RWPE2 (cell line): ENCODE measurements around the gene LTBP2.

ENCODE experiments used
- ATAC-seq: fragments of 200-7000 bp; cut with Tn5 transposase; 3 replicates; pipeline ENCODE4 v1.9.1; 2021; ENCODE audit warnings: low read depth
- DNase-seq: peaks from one replicate; pipeline ENCODE4 v3.0.0-alpha.2; 2020; ENCODE audit warnings: low spot score
- H3K27ac ChIP-seq: fragments of 450-650 bp; 2 replicates; pipeline ENCODE4 v1.5.1; 2017; ENCODE audit warnings: mild to moderate bottlenecking; ENCODE audit not compliant: poor library complexity, severe bottlenecking
- H3K27me3 ChIP-seq: fragments of 250-450 bp; sonication (Bioruptor Pico); 2 replicates; pipeline ENCODE4 v1.5.1; 2021; ENCODE audit warnings: mild to moderate bottlenecking, moderate library complexity; ENCODE audit not compliant: insufficient read depth, poor library complexity, severe bottlenecking
- H3K36me3 ChIP-seq: fragments of 250-450 bp; sonication (Bioruptor Pico); 2 replicates; pipeline ENCODE4 v1.5.1; 2020; ENCODE audit warnings: low read depth, mild to moderate bottlenecking, moderate library complexity
- H3K4me1 ChIP-seq: fragments of 250-450 bp; sonication (Bioruptor Pico); 2 replicates; pipeline ENCODE4 v1.5.1; 2021; ENCODE audit warnings: mild to moderate bottlenecking, moderate library complexity; ENCODE audit not compliant: insufficient read depth, poor library complexity, severe bottlenecking
- H3K4me3 ChIP-seq: fragments of 250-450 bp; sonication (Bioruptor Pico); 2 replicates; pipeline ENCODE4 v1.5.1; 2021; ENCODE audit warnings: mild to moderate bottlenecking, moderate library complexity; ENCODE audit not compliant: severe bottlenecking
- H3K9me3 ChIP-seq: fragments of 250-450 bp; sonication (Bioruptor Pico); 2 replicates; pipeline ENCODE4 v1.5.1; 2021; ENCODE audit warnings: mild to moderate bottlenecking, moderate library complexity; ENCODE audit not compliant: severe bottlenecking
- TF ChIP-seq, protein P1 (sequence below): fragments of 450-650 bp; IDR thresholded peaks from one replicate; pipeline ENCODE4 v1.5.1; 2017; ENCODE audit warnings: mild to moderate bottlenecking, moderate library complexity; ENCODE audit not compliant: poor library complexity, severe bottlenecking

Gene LTBP2

DNA sequence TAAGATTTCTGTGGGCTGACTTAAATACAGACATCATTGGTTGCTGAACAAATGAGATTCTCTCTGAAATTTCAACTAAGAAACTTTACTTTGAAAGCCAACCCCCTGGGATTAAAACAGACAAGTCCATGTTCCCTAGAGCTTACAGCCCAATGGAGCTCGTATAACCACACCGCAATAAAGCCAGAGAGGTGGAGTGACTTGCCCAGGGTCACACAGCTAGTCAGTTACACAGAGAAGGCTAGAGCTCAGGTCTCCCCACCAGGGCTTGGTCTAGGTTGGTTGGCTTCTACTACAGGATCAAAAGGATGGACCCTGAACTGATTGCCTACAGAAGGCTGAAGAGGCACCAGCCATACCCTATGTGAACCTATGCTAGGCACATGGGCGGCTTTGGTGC lies 8.9 kb upstream of the LTBP2 start:
- Histone ChIP-seq H3K4me1 (peaks cover 67% of the 10 kb centered on the region), H3K36me3 (no peaks in the 10 kb centered on the region), H3K27me3 (no peaks in the 10 kb centered on the region), H3K9me3 (no peaks in the 10 kb centered on the region), H3K27ac (peak overlapping the region; percentile 99), H3K4me3 (no peak overlapping the region)
- no peak for ATAC-seq
- DNase-seq: no peak
- TF ChIP-seq, protein P1, sequence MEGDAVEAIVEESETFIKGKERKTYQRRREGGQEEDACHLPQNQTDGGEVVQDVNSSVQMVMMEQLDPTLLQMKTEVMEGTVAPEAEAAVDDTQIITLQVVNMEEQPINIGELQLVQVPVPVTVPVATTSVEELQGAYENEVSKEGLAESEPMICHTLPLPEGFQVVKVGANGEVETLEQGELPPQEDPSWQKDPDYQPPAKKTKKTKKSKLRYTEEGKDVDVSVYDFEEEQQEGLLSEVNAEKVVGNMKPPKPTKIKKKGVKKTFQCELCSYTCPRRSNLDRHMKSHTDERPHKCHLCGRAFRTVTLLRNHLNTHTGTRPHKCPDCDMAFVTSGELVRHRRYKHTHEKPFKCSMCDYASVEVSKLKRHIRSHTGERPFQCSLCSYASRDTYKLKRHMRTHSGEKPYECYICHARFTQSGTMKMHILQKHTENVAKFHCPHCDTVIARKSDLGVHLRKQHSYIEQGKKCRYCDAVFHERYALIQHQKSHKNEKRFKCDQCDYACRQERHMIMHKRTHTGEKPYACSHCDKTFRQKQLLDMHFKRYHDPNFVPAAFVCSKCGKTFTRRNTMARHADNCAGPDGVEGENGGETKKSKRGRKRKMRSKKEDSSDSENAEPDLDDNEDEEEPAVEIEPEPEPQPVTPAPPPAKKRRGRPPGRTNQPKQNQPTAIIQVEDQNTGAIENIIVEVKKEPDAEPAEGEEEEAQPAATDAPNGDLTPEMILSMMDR: no peak

DNA sequence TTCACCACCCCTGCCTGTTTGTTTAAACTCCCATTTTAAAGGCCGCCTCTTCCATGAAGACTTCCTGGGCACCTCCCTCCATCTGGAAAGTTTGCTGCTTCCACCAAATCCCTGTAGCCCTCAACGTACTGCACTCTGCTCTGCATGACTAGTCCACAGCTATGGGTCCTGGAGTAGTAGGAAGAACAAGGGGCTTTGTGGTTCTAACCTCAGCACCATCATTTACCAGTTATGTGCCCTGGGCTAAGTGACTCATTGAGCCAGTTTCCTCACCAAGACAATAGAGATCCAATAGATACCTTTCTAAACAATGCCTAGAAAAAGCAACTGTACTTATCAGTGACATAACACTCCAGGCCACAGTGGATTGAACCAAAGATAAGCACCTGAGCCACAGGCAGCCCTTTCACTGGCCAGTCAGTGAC lies 8.5 kb upstream of the LTBP2 start:
- Histone ChIP-seq H3K36me3 (no peaks in the 10 kb centered on the region), H3K9me3 (no peaks in the 10 kb centered on the region), H3K27me3 (no peaks in the 10 kb centered on the region), H3K4me3 (no peak overlapping the region), H3K4me1 (peaks cover 71% of the 10 kb centered on the region), H3K27ac (peak overlapping the region; percentile 99)
- TF ChIP-seq, protein P1: no peak
- ATAC-seq (peak; percentile 82), DNase-seq (peak; percentile 90)

DNA sequence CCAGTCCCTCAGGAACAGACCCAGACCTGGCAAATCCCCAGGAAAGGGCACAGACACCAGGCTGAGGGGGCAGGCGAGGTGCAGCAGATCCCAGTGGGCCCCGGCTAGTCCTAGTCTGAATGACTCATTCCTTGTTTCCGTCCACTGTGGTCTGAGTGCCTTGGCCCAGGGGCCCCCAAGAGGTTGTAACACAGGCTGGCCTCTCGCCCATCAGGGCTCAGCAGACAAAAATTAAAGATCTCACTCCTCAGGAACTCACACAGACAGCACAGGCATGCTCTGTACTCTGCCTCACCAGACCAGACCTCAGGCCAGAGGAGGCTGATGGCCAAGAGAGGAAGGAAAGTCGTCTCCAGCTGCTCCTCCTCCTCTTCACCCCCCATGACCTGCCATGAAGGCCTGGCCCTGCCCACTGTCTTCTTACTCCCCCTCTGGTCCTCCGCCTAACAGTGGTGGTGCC lies 7.7 kb upstream of the LTBP2 start:
- Histone ChIP-seq H3K4me3 (no peak overlapping the region), H3K4me1 (peaks cover 79% of the 10 kb centered on the region), H3K27ac (peak overlapping the region; percentile 99), H3K9me3 (no peaks in the 10 kb centered on the region), H3K36me3 (0 out of 2 replicates have a peak, but pooled peaks cover 3% of the 10 kb centered on the region), H3K27me3 (no peaks in the 10 kb centered on the region)
- TF ChIP-seq, protein P1: no peak
- ATAC-seq: peak; percentile 48
- peak; percentile 91 for DNase-seq

DNA sequence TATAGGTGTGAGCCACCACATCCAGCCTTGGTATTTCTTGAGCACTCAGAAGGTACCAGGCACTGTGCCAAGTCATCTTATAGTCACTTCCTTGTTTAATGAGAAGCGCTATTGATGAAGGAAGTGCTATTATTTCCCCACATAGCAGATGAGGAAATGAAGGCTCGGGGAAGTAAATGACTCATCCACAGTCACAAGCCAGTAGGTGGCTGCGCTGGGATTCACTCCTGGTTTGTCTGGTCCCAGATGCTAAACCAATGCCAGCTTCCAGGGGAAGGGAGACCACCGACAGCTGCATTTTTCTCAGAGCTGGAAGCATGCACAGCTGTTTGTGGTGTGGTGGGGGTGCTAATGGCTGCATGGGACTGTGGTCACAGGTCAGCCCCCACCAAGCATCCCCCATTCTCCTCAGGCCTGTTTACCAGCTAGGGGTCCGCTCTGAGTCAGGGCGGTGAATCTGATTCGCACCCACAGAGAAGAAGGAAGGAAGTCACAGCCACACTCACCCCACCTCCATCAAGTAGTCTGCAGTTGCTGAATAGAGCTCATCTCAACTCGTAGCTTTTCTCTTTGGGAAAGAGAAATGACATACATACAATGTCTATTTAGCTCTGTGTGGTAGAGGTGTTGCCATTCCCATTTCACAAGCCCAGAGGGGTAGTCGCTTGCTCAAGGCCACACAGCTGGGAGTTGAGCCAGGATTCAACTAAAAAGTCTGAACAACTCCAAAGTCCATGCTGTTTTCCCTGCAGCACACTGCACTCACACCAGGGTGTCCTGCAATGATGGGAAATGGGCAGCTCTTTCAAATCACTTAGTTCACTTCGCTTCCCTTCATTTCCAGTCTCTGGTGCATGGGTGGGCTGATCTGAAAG lies 6.3 kb upstream of the LTBP2 start:
- no peak for ATAC-seq
- Histone ChIP-seq H3K27ac (peak overlapping the region; percentile 99), H3K27me3 (no peaks in the 10 kb centered on the region), H3K36me3 (0 out of 2 replicates have a peak, but pooled peaks cover 3% of the 10 kb centered on the region), H3K4me3 (no peak overlapping the region), H3K4me1 (peaks cover 83% of the 10 kb centered on the region), H3K9me3 (no peaks in the 10 kb centered on the region)
- TF ChIP-seq, protein P1: peak; percentile 14
- DNase-seq: peak; percentile 83
